Stimulated activated CD4-positive, alpha-beta T cell treated with anti-CD3 and anti-CD28 coated beads, Interleukin-12 subunit alpha, Interleukin-12 subunit beta, amount 100 ng/mL, for 24 hours (primary cell): ENCODE results near the gene PPFIBP2.

Source experiments
- DNase-seq, 2 experiments: peaks; one replicate each; pipeline ENCODE4 v3.0.0-alpha.2; 2020; ENCODE audit warnings: low read depth in 2 of 2

Gene PPFIBP2

GRCh38 chr11:7551571-7551970 is 37.8 kb downstream of the PPFIBP2 start:
- no peak for DNase-seq

DNA sequence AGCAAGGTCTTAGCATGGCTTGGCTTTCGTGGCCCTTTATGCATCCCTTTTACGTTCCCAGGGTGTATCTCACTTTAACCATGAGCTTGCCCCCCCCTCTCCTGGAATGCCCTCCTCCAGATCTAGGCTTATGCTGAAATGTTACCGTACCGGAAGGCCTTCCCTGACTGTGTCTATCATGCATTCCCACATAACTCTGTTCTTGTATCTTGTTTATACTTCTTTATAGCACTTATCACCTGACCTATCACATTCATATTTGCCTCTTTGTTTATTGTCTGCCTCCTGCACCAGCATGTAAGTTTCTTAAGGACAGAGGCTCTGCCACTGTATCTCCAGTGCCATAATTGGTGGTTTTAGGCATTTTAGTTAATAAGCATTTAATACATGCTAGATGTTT is 38.9 kb downstream of the PPFIBP2 start:
- no peak for DNase-seq

GRCh38 chr11:7555052-7555699 is 41.4 kb downstream of the PPFIBP2 start:
- DNase-seq = no peak

GRCh38 chr11:7558046-7558445 is 44.2 kb downstream of the PPFIBP2 start:
- no peak for DNase-seq

- no peak for DNase-seq
Observed at GRCh38 chr11:7559398-7560283, 45.8 kb downstream of the PPFIBP2 start.

- no peak for DNase-seq
Observed at GRCh38 chr11:7561562-7561961, 47.8 kb downstream of the PPFIBP2 start.

DNA sequence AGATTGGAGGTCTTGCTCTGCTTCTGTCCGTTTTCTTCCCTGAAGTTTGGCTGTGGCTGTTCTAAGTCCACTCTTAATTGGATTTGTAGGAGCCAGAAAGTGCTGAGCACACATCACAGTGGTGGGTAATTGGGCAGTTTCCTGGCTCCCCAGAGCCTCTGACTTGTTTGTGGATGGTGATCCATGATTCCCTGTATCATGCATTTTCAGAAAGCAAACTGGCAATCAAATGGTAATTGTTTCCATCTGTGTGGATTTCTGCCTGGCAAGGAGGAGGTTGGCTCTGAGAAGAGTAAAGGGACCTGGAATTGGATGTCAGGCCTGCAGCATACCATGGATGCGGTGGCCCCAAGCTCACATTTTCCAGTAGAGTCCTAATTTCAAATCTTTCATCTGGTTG is 49.5 kb downstream of the PPFIBP2 start:
- no peak for DNase-seq

- no peak for DNase-seq
Observed at GRCh38 chr11:7564803-7565202, 51.0 kb downstream of the PPFIBP2 start.

GRCh38 chr11:7567311-7567710 is 53.5 kb downstream of the PPFIBP2 start:
- no peak for DNase-seq

- no peak for DNase-seq
Observed at GRCh38 chr11:7569044-7569443, 55.2 kb downstream of the PPFIBP2 start.

DNA sequence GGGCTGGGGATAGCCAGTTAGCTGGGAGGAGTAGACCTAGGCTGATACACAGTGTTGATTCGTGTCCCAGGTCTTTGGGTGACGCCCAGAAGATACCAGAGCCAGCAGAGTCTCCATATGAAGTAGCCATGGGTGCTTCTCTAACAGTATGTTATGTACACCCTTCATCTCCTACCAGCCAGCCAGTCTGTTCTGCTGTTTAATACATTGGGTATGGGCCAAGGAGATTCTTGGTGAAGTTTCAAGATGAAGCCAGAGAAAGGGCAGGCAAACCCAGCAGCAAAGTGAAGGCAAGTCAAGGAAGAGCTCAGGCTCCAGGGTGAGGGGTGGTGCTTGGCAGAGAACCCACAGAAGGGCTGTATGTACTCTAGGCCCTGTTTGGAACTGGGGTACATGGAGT is 56.4 kb downstream of the PPFIBP2 start:
- no peak for DNase-seq

GRCh38 chr11:7570938-7571521 is 57.2 kb downstream of the PPFIBP2 start:
- DNase-seq = no peak

GRCh38 chr11:7571640-7572000 is 57.8 kb downstream of the PPFIBP2 start:
- DNase-seq = peak in 1 of 2 experiments; percentile 11

DNA sequence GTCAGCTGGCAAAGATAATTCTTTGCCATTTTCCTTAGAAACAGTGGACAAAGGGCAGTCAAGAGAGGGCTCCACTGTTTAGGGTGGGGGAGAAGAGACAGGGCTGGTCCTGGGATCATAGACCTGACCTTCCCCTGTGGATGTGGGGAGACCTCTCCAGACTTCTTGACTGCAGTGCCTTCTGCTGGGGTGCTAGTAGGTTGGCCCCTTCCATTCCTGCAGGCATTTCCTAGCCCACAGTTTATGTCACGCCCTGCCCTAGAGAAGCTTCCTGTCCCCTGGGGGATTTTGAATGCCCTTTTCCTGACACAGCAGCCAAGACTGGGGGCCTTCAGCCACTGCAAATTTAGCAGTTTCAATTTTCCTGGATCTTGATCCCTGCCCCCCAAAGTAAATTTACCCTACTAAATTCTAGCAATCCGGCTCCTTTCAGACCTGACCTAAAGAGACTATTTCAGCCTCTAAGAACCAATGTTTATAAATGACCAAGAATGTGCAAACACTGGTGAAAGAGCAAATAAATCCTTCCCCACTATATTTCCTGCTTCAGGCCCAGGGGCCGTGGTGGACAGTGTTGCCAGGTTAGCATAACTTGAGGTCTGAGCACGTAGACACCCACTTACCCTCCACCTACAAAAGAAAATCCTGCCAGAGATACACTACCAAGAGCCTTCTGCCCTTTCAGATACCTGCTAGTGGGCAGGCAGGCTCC is 58.4 kb downstream of the PPFIBP2 start:
- no peak for DNase-seq

GRCh38 chr11:7573193-7573557 is 59.4 kb downstream of the PPFIBP2 start:
- DNase-seq = no peak

- DNase-seq = no peak
Observed at GRCh38 chr11:7573558-7574296, 59.9 kb downstream of the PPFIBP2 start.

- DNase-seq = no peak
Observed at GRCh38 chr11:7574491-7575130, 60.8 kb downstream of the PPFIBP2 start.

- peak in 1 of 2 experiments; percentile 20 for DNase-seq
Observed at GRCh38 chr11:7575841-7576725, 62.3 kb downstream of the PPFIBP2 start.

DNA sequence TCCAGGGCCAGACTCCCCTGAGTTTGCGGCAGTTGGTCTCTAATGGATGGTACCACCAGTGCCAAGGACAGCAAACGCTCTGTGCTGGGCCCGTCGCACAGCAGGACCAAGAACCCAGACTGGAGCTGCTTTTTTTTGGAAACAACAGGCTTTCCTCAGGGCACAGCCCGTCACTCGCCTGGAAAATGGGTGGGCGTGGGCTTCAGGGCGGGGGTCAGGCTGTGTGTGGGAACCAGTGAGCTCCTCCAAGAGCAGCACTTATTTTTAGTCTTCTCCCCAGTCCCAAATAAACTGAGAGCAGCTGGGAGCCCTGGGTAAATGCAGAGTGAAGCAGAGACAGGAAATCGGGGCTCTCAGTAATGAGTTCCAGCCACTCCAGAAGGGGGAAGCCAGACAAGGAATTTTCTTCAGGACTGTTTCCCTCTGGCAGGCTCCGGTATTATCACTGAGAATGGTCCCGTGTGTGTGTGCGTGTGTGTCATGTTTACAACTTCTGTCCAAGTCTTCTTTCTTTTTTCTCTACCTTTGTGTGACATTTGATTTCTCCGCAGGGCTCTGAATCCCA is 63.0 kb downstream of the PPFIBP2 start:
- no peak for DNase-seq
